ENCODE data around the gene RASSF8. TPM values are rescaled to one million over a fixed set of nuclear protein-coding genes. Genes with fewer than 3 reads are reported as not detected.
A peak's percentile ranks its signal among the peaks of the same experiment; 100 is the strongest.

Gene RASSF8
- total and polyA plus RNA-seq, 5 experiments from 2014 or later = not detected

GRCh38 chr12:26028953-26029735, 70.7 kb downstream of the RASSF8 start:
- H3K4me1 Mint-ChIP-seq = no peaks in the 10 kb centered on the region
- POLR2A ChIA-PET = no interaction called here
- no peak overlapping the region for H3K4me3 Mint-ChIP-seq
- H3K27me3 Mint-ChIP-seq = peaks cover 0 to 3% (median 0%) of the 10 kb centered on the region in 5 donors
- no peaks in the 10 kb centered on the region for H3K9me3 Mint-ChIP-seq
- DNase-seq = peak in 5 of 10 donors; percentile 4 to 57 (median 25)
- H3K36me3 Mint-ChIP-seq = no peaks in the 10 kb centered on the region
- no peak overlapping the region for H3K27ac Mint-ChIP-seq
- peak in 1 of 2 donors; percentile 32 for ATAC-seq

GRCh38 chr12:26029736-26030022, 71.2 kb downstream of the RASSF8 start:
- Mint-ChIP-seq H3K36me3 (no peaks in the 10 kb centered on the region), H3K9me3 (no peaks in the 10 kb centered on the region), H3K4me3 (no peak overlapping the region), H3K4me1 (no peaks in the 10 kb centered on the region), H3K27ac (no peak overlapping the region), H3K27me3 (peaks cover 0 to 3% (median 0%) of the 10 kb centered on the region in 5 donors)
- ATAC-seq (no peak), DNase-seq (no peak)
- POLR2A ChIA-PET = no interaction called here

DNA sequence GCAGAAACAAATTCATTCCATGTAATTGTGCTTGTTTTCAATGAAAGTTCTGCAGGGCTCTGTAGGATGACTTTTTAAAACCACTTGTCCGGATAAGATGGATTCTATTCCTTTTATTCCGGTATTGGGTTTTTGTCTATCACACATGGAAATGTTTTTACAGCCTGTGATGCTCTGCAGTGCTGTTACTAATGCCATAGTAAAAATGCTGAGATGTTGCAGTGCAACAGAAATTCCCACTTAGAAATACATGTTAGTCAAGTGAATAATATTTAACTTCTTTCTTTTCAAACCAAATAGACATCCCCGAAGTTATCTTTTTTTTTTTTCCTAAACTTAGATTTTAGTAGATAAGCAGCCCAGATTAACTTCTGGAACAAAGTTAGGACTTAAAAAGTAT, 71.9 kb downstream of the RASSF8 start:
- no peaks in the 10 kb centered on the region for H3K36me3 Mint-ChIP-seq
- no peaks in the 10 kb centered on the region for H3K9me3 Mint-ChIP-seq
- no peak overlapping the region for H3K4me3 Mint-ChIP-seq
- H3K4me1 Mint-ChIP-seq = no peaks in the 10 kb centered on the region
- ATAC-seq (no peak), DNase-seq (no peak)
- POLR2A ChIA-PET = no interaction called here
- peaks cover 0 to 1% (median 0%) of the 10 kb centered on the region in 5 donors for H3K27me3 Mint-ChIP-seq
- no peak overlapping the region for H3K27ac Mint-ChIP-seq

GRCh38 chr12:26031318-26031717, 72.8 kb downstream of the RASSF8 start:
- ATAC-seq = no peak

DNA sequence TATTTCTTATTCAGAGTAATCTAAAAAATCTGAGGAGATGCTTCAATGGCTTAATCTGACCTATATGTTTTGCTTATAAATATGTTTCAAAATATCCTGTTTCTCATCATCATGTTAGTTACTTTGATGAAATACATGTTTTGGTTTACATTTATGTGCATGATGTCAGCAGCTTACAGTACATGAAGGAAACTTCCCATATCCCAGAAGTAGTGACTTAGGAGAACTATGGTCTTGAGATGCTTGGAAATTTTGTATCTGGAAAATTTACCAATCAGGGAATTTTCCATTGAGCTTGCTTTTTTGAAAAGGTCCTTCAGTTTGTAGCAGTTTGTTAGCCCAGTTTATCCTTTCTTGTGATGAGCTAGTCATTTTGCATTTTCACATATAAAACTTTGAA, 73.3 kb downstream of the RASSF8 start:
- H3K4me3 Mint-ChIP-seq = no peak overlapping the region
- peaks cover 0 to 1% (median 0%) of the 10 kb centered on the region in 5 donors for H3K27me3 Mint-ChIP-seq
- H3K4me1 Mint-ChIP-seq = no peaks in the 10 kb centered on the region
- no peaks in the 10 kb centered on the region for H3K36me3 Mint-ChIP-seq
- DNase-seq (no peak), ATAC-seq (no peak)
- H3K9me3 Mint-ChIP-seq = no peaks in the 10 kb centered on the region
- POLR2A ChIA-PET = no interaction called here
- no peak overlapping the region for H3K27ac Mint-ChIP-seq

More at GRCh38 chr12:26031318-26031717, 72.8 kb downstream of the RASSF8 start:
- Mint-ChIP-seq H3K27ac (no peak overlapping the region), H3K4me1 (no peaks in the 10 kb centered on the region), H3K9me3 (no peaks in the 10 kb centered on the region), H3K36me3 (no peaks in the 10 kb centered on the region), H3K27me3 (peaks cover 0 to 1% (median 0%) of the 10 kb centered on the region in 5 donors), H3K4me3 (no peak overlapping the region)
- POLR2A ChIA-PET = no interaction called here
- no peak for DNase-seq

DNA sequence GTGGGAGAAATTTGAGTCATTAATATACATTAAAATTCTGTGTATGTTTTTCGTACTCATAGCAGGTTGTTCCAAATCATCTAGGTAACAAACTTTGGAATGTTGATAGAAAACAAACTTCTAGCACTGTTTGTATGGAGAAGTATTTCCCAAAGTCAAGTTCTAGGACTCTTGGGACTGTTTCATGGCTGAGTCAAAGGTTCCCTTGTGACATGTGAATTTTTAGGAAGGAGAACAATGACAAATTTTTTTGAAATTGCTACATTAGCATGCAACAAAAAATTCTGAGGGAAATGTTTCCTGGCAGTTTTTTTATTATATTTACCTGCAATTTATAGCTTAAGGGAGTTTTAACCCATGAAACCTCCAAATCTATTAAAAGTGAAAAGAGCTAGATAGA, 73.8 kb downstream of the RASSF8 start:
- H3K9me3 Mint-ChIP-seq = no peaks in the 10 kb centered on the region
- H3K4me1 Mint-ChIP-seq = no peaks in the 10 kb centered on the region
- no peak overlapping the region for H3K4me3 Mint-ChIP-seq
- no peaks in the 10 kb centered on the region for H3K36me3 Mint-ChIP-seq
- H3K27ac Mint-ChIP-seq = no peak overlapping the region
- POLR2A ChIA-PET = no interaction called here
- no peak for DNase-seq
- H3K27me3 Mint-ChIP-seq = peaks cover 0 to 1% (median 0%) of the 10 kb centered on the region in 5 donors
- ATAC-seq = no peak

GRCh38 chr12:26032719-26033241, 74.3 kb downstream of the RASSF8 start:
- H3K4me1 Mint-ChIP-seq = no peaks in the 10 kb centered on the region
- ATAC-seq (no peak), DNase-seq (no peak)
- H3K9me3 Mint-ChIP-seq = no peaks in the 10 kb centered on the region
- no peak overlapping the region for H3K27ac Mint-ChIP-seq
- no peaks in the 10 kb centered on the region for H3K36me3 Mint-ChIP-seq
- POLR2A ChIA-PET = no interaction called here
- no peak overlapping the region for H3K4me3 Mint-ChIP-seq
- peaks cover 0 to 1% (median 0%) of the 10 kb centered on the region in 5 donors for H3K27me3 Mint-ChIP-seq

DNA sequence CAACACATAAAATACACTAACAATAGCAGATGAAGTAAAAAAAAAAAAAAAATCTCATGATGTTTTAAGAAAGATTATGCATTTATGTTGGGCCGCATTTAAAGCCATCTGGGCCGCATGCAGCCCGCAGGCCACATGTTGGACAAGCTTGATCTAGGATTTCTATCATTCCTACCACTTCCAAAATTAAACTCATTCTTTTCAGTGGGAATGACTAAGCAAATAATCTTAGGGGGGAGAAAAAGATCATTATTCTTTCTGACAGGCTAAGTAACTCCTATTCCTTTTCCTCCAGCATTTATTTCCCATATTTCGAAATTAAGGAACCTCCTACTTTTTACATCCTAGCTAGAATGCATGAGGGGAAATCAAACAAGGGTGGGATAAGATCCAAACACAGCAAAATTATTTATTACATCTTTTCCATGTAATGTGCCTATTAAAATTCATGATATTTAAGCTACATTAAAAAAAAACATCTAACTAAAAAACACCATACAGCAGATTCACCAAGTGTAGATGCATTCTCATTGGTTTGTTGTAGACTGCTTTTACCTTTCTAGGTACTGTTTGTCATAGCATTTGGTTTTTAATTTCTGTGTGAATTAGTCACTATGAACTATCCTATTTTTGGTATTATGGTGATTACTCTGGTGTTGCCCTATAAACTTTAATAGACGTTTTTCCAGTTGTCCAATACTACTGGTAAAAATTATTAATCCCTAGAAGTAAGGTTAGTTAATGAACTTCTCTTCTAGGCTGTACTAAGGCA, 76.1 kb downstream of the RASSF8 start:
- no peak for ATAC-seq
- no peaks in the 10 kb centered on the region for H3K4me1 Mint-ChIP-seq
- H3K36me3 Mint-ChIP-seq = no peaks in the 10 kb centered on the region
- DNase-seq = no peak
- POLR2A ChIA-PET = no interaction called here
- peaks cover 0 to 1% (median 0%) of the 10 kb centered on the region in 5 donors for H3K27me3 Mint-ChIP-seq
- no peak overlapping the region for H3K4me3 Mint-ChIP-seq
- H3K9me3 Mint-ChIP-seq = no peaks in the 10 kb centered on the region
- no peak overlapping the region for H3K27ac Mint-ChIP-seq

- Mint-ChIP-seq H3K4me1 (no peaks in the 10 kb centered on the region), H3K4me3 (no peak overlapping the region), H3K27ac (no peak overlapping the region), H3K9me3 (no peaks in the 10 kb centered on the region), H3K27me3 (no peaks in the 10 kb centered on the region), H3K36me3 (no peaks in the 10 kb centered on the region)
- no peak for DNase-seq
- POLR2A ChIA-PET = no interaction called here
- ATAC-seq = no peak
These were observed 78.4 kb downstream of the RASSF8 start for GRCh38 chr12:26036877-26037276.

DNA sequence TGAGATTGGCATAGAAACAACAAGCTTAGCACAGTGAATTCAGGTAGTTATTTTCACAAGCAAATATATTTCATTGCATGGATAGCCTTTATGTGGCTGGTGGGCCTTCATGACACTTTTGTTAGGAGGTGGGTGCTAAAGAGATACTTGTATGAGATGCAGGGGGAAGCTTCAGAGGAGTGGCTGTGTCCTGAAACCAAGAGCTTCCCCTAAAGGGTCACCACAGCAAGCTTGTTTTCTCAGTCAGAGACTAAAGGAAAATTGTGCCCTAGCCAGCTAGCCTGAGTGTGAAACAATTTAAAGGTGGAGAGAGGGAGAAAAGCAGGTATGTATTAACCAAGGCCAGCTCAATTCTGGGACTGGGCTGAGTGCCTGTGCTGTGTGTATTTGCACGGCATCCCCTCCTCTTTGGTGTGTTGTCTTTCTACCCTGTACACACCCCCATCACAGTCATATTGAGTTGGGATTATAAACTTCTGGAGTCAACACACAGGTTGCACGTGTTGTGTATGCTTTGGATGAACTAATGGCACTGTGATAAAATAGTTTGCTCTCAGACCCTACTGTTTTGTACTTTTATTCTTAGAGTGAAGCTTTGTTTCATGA, 79.2 kb downstream of the RASSF8 start:
- ATAC-seq (no peak), DNase-seq (no peak)
- H3K9me3 Mint-ChIP-seq = no peaks in the 10 kb centered on the region
- H3K4me1 Mint-ChIP-seq = no peaks in the 10 kb centered on the region
- H3K36me3 Mint-ChIP-seq = no peaks in the 10 kb centered on the region
- POLR2A ChIA-PET = no interaction called here
- no peaks in the 10 kb centered on the region for H3K27me3 Mint-ChIP-seq
- no peak overlapping the region for H3K4me3 Mint-ChIP-seq
- no peak overlapping the region for H3K27ac Mint-ChIP-seq

GRCh38 chr12:26042645-26043044, 84.2 kb downstream of the RASSF8 start:
- Mint-ChIP-seq H3K4me1 (no peaks in the 10 kb centered on the region), H3K27ac (no peak overlapping the region), H3K9me3 (no peaks in the 10 kb centered on the region), H3K27me3 (peaks cover 0 to 7% (median 0%) of the 10 kb centered on the region in 5 donors), H3K36me3 (no peaks in the 10 kb centered on the region), H3K4me3 (no peak overlapping the region)
- POLR2A ChIA-PET = no interaction called here
- DNase-seq (no peak), ATAC-seq (no peak)

GRCh38 chr12:26043135-26044006, 84.9 kb downstream of the RASSF8 start:
- DNase-seq (no peak), ATAC-seq (no peak)
- POLR2A ChIA-PET = no interaction called here
- Mint-ChIP-seq H3K4me3 (no peak overlapping the region), H3K9me3 (no peaks in the 10 kb centered on the region), H3K27ac (no peak overlapping the region), H3K36me3 (no peaks in the 10 kb centered on the region), H3K4me1 (no peaks in the 10 kb centered on the region), H3K27me3 (peaks cover 0 to 8% (median 0%) of the 10 kb centered on the region in 5 donors)
